Activated CD4-positive, alpha-beta T cell treated with anti-CD3 and anti-CD28 coated beads for 48 hours (primary cell): ENCODE data around the gene RAB36.

Experiments used
- DNase-seq: peaks from one replicate; pipeline ENCODE4 v3.0.0-alpha.2; 2020

Gene RAB36

DNA sequence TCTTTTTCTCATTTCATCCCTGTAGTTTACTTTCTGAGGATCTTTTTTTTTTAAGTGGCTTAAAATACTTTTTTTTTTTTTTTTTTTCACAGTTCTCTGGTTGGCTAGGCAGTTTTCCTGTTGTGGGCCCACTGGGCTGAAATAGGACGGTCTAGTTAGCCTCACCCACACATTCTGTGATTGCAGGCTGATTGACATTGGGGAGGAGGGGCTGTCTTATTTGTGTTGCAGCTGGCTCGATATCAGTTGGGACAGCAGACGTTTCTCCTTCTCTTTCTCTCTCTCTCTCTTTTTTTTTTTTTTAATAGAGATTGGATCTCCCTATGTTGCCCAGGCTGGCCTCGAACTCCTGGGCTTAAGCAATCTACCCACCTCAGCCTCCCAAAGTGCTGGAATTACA is 41.9 kb downstream of the RAB36 start:
- no peak for DNase-seq

DNA sequence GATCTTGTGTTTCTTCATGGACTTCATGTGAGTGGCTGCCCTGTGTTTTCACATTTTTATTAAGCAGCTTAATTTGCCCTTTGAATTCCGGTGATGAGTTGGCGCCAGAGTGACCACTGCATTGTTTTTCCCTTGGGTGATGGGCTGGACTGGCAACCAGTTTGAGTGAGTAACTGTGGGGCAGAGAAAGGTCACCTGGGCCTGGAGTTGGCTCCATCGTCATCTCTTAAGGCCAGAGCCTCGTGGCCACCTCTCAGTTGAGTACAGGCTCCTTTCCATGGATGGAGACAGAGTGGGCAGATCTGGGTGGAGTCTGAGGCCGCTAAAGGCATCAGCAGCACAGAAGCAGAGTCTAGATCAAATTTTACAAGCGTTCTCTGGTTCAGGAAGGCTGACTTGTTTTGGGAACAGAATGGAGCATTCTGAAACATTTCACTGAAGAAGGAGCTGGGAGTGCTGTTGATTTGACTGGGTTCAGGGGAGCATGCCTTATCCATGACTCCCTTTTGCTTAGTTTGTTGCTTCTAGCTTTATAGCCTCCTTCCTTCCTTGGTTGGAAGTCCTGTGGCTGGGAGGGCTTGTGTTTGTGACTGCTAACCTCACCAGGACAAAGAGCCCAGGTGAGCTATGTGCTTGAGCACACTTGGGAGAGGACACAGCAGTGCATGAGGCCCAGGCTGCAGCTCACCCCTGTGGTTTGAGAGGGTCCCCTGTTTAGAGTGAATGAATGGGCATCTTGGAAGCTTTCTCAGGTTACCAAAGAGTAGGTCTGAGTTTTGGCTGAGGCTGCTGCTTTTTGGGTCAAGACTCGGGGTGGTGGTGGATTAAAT is 42.8 kb downstream of the RAB36 start:
- no peak for DNase-seq

DNA sequence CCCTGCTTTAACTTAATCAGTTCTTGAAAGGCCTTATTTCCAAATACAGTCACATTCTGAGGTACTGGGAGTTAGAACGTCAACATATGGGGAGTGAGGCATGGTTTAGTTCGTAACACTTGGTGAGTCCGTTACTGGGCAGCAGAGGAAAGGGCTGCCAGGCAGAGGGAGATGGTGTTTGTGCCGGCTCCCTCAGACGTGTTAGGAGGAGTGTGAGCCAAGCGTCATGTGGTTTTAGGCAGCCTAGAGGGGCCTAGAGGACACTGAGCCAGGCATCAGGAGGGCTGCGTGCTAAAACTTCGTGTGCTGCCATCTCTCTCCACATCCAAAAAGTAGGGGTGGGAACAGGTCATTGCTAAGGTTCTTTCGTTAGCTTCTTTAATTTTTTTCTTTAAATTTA is 45.2 kb downstream of the RAB36 start:
- no peak for DNase-seq

DNA sequence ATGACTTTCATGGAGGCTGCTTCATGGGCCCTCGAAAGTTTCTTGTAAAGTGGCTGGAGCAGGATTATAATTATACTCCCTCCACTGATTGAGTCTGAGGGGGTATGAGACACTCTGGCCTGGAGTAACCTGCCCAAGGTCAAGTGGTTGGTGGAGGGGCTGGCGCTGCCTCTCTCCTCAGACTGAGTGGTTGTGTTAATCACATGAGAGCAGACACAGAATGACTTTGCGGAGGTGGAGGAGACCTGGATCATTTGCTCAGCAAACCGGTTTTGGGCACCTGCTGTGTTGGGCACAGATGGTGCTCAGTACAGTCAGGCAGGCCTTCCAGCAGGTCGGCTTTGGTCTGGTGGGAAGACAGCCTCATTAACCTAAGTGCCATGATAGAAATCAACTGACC is 46.9 kb downstream of the RAB36 start:
- DNase-seq: no peak

DNA sequence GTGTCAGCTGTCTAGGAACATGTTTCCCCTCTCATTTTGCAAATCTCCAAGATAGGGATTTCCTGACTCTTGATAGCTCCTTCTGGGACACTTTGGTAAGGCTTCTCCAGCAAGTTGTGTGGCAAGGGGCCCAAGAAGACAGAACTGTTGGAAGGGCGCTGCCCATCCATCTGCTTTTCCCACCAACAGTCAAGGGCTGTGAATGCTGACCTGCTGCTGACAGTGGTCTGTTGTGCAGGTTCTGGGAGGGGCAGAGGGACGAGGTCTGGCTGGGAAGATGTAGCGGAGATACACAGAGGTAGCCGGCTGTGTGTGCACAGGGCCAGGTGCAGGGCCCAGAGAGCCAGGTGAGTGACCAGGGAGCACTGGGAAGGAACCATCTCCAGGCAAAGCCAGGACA is 47.3 kb downstream of the RAB36 start:
- DNase-seq: no peak

DNA sequence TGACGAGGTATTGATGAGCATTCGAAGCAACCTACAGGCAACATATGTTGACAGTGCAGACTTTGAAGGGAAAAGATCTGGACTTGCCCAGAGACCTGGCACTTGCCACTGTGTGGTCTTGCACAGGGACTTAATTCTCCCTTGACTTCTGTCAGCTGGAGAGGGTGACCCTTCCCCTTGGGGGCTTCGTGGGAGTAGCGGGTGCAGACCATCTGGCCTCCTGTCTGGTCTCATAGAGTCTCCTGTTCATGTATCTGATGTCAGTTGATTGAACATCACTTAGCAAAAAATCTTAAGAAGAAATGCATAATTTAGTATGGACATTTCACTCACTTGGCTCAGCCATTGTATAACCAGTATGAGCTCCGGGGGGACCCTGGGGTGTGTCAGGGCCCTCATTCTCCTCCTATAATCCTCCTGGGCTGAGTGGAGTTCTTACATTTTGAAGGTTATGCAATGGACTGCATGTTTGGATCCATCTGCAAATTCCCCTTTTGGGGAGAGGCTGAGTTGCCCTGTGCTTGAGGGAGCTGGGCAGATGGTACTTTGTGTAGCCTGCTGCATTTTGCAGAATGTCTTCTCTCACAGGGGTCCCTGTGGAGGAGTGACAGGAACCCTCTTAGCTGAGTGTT is 48.0 kb downstream of the RAB36 start:
- DNase-seq: no peak

DNA sequence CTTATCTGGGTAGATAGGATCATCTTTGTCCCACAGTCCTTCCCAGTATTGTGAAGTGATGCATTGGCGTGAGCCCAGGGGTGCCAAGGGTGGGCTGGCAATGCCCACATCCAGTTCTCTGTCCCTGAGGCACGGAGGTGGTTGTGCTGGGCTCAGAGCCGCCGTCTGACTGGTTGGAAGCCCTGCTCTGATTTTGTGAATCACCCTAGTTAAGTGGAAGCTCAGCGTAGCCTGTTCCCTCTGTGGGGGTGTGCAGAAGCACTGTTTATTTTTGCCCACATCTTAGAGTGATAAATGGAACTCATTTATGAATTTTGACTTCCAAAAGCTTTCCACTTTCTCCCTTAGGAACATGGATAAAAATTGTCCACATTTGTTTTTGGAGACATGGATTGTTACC is 48.6 kb downstream of the RAB36 start:
- no peak for DNase-seq

DNA sequence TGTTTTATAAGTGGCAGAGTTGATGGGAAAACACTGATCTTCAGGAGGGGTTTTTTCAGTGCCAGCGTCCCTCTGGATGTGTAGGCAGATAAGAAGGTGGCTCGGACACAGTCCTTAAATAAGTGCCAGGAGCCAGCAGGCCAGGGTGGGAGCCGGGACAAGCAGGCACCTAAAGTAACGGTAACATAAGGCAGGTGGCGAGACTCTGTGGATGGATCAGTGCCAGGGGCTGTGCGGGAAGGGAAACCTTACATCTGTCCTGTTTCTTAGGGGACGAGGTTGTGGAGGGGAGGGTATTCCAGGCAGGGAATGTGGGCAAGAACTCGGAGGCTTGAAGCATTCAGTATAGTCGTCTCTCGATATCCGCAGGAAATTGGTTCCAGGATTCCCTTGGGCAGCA is 50.9 kb downstream of the RAB36 start:
- no peak for DNase-seq

DNA sequence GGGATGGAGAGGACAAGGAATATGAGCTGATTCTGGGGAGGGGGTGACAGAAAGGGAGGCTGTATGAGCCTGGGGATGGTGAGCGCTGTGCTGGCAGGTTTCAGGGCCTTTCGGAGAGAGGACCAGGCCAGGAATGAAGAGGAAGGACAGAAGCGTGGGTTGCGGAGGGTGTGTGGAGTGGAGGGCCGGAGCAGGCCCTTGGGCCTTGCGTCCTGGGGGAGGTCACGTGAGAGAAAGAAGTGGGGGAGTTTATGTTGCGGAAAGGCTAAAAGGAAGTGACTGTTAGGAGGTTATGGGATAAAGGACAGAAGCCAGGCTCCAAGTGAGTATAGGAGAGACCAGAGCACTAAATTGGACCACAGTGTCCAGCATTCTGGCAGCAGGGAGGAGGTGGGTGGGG is 52.6 kb downstream of the RAB36 start:
- no peak for DNase-seq

DNA sequence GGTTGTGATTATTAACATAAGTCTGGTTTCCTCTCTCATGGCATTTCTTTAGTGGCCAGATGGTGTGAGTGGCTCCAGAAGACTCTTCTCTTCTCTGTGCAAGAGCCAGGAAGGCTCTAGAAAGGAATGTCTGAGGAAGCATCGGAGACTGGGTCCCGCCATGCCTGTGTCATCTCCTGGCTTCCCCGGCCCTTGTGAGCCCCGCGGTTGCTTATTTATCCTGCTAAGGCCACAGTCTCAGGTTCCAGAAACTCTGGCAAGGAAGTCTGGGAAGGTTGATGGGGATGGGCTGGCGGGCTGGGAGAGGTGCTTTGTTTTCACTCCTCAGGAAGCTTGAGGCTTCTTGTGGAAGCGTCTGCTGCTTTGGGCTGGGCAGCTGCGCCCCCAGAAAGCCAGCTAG is 53.9 kb downstream of the RAB36 start:
- no peak for DNase-seq

DNA sequence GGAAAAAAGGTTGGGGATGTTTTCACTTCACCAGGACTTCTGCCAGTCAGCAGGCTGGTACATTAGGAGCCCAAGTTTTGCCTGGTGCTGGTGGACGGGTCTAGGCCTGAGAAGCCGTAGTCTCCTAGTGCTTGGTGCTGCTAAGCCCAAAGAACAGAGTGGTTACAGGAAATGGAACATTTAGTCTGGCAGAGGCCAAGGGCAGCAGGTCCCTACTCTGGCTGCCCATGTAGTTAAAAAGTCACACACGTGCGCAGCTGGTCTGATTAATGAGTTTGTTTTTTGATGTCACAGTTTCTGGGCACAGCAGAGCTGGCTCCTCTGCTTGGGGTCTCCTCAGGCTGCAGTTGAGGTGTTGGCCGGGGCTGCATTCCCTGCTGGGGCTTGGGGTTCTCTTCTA is 55.6 kb downstream of the RAB36 start:
- no peak for DNase-seq

DNA sequence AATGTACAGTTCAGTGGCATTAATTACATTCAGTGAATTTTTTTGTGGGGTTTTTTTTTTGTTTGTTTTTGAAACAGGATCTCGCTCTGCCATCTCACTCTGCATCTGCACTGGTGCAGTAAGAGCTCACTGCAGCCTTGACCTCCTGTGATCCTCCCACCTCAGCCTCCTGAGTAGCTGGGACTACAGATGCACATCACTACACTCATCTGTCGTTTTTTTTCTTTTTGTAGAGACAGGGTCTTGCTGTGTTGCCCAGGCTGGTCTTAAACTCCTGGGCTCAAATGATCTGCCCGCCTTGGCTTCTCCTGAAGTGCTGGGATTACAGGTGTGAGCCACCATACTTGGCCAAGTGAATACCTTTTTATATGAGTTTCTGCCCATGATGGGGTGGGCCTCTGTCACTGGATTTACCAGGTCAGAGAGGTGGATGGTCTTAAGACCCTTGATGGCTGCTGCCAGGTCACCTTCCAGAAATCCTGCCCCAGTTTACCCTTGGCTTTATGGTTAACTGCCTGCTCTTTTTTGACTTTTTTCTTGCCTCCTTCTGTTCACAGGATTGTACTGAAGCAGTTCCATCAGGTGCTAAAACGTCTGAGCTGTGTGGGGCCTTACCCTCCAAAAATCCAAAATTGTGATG is 57.7 kb downstream of the RAB36 start:
- DNase-seq: no peak

DNA sequence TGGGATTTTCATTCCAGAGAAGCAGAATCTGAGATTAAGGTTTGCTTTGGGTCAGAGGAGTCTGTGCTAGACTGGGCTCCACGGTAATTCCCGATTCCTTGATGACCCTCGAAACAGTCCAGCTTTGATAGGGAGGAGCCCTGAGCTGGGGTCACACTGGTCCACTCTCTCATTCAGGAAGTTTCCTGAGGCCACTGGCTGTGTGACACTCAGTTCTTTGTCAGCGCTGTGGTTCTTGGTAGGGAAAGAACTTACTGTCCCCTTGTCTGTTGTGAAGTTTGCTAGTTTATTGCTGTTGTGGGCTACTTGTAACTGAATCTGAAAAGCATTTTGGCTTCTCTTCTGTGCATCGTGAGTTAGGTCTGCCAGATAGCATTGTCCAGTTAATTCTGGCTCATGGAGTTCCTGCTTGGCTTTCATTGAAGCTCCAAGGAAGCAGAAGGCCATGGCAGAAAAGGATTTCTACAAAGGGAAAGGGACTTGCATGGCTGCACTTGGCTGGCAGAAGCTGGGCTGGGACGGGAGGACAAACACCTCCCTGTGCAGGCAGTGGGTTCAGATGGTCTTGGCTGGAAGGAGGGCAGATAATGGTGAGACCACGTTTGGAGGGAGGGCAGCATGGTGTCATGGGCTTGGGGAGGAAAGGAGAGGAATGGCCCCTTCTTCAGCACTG is 58.3 kb downstream of the RAB36 start:
- no peak for DNase-seq

DNA sequence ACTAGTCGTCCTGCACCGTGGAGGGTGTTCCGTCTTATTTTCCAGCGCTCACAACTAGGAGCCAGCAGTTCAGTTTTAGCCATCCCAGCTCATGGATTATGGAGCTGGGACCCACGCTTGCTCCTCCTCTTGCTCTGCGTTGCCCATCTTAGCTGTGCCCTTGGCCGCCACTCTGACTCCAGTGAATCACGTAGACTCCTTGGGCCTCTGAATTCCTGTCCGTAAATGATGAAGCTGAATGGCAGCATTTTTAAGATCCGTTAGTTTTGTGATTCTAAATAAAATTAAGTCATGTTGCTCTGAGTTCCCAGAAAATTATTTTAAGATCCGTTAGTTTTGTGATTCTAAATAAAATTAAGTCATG is 58.8 kb downstream of the RAB36 start:
- DNase-seq: no peak

DNA sequence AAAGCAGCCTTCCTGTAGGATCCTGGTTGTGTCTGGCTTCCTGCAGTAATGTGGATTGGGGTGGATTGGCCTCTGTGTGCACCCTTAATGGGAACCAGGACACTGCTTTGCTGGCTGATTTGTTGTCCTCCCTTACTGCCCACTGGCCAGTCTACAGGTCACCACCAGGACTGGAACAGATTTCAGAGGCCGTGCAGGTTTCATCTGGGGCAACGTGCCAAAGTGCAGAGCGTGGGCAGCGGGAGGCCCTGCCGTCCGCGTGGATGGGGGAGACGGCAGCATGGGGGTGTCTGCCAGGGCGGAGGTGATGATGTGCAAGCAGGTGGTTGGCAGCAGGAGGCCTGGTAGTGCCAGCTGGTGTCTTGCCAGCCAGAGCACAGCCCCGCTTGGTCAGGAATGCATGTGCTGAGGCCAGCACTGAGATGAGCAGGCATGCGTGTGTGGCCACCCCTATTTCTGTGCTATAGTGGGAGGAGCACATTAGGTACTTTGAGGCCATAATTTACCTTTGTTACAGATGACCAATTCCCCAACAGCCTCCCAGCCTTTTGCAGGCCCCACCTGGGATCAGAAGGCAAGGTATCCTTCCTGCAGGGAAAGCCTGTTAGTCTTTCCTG is 59.4 kb downstream of the RAB36 start:
- no peak for DNase-seq

DNA sequence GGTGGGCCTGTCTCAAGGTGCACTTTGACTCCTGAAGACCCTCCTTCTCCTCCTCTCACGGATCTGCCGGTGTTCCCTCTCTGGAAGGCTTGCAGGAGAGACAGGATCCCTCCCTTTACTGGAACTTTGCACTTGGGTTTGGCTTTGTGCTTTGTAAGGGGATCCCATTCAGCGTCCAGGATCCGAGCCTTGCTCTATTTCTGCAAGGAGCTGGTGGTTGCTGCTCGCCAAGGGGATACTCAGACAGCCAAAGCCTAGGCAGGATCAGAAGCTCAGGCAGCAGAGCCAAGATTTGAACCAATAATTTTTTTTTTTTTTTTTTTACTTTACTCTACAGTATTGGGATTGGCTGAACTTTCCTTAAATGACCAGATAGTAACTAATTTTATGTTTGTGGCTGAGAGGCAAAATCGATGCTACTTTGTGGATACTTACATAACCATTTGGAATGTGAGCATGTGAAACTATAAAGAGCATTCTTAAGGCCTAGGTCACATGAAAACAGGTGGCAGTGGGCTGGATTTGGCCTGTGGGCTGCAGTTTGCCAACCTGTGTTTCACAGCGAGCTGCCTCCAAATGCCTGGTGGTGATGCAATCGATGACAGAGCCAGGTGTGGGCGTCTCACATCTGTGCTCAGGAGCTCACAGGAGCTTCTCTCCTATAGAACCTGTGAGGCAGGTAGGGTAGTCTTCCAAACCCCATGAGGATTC is 60.2 kb downstream of the RAB36 start:
- DNase-seq: peak; percentile 23

DNA sequence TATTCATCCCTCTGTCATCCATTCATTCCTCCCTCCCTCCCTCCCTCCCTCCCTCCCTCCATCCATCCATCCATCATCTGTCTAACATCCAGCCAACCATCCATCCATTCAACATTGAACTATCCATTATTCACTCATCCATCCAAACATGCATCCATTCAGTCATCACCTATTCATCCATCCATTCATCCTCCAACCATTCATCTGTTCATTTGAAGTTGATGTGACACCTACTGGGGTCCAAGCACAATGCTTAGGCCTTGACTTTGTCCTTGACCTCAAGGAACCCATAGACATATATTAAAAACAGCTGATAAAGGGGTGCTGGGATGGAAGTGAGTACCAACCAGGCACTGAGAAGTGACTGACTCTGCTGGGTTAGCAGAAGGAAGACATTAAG is 61.6 kb downstream of the RAB36 start:
- DNase-seq: no peak

DNA sequence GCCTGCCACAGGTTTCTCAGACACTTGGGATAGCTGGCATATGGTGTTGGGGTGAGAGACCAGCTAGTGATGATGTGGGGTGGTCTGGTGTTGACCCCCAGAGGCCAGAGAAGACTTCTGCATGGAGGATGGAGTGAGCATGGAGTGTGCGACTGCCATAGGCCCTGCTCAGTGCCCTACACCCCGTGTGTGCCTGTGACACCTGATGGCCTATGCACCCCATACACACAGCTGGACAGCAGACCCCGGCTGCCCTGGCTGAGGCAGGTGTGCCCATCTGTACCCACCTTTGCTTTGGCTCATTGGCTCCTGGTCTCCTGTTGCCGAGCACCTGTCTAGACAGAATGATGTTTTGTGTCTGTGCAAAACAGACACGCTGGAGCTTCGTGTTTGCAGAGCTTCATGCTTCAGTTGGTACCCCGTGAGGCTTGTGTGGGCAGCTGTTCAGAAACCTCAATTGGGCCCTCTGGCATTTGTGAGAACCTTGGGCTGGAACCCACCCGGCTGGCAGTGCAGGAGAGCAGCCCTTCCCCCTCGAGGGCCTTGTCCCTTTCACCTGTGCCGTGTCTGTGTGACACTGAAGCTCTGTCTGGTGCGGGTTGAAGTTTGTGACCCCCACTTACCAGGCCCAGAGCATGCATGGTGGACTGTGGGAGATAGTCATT is 62.6 kb downstream of the RAB36 start:
- DNase-seq: no peak

DNA sequence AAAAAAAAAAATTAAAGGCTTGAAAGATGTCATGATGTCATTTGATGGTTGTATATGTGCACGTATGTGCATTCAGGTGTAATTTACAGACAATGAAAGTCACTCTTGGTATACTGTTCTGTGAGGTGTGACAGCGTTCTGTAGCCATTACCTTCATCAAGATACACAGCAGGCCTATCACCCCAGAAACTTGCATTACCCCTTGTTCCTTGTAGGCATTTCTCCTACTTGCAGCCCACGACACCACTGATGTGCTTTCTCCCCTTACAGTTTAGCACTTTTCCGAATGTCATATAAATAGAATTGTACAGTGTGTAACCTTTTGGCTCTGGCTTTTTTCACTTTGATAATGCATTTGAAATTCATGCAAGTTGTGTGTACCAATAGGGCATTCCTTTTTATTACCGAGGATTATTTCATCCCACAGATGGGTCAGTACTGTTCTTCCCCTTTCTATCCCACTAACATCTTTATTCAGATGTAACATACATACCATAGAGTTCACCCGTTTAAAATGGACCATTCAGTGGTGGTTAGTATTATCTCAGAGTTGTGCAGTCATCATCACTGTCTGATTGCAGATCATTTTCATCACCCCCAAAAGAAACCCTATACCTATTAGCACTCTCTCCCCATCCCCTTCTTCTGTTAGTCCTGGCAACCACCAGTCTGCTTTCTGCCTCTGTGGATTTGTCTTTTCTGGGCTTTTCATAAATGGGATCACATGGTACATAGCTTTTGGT is 65.3 kb downstream of the RAB36 start:
- DNase-seq: no peak

DNA sequence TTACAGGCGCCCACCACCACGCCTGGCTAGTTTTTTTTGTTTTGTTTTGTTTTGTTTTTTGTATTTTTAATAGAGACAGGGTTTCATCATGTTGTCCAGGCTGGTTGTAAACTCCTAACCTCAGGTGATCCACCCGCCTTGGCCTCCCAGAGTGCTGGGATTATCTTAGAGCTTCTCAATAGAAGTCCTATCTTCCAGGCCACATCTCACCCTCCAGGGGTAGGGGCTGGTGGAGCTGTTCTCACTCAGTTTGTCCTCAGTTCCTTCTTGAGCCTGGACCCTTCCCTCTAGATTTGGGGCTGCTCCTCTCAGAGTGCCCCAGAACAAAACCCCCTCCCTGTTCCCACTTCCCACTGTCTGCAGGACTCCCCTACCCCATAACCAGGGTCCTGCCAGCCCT is 66.3 kb downstream of the RAB36 start:
- no peak for DNase-seq
